ENCODE data around the gene DYNLRB2.
A peak's percentile ranks its signal among the peaks of the same experiment; 100 is the strongest.

The DYNLRB2 gene

GRCh38 chr16:80526418-80527061 is 14.3 kb upstream of the DYNLRB2 start:
- H3K27ac ChIP-seq (ENCODE audit: low read length): no peak overlapping the region
- H3K4me2 ChIP-seq (ENCODE audit: insufficient read depth, low read length): no peak overlapping the region
- ATAC-seq (ENCODE audit: insufficient read depth, low read depth) (peak; percentile 58; the same call in 1 of the 3 replicates), DNase-seq (peak; percentile 32)
- H3K36me3 ChIP-seq (ENCODE audit: insufficient read depth, low read length): no peaks in the 10 kb centered on the region
- no peaks in the 10 kb centered on the region for H3K27me3 ChIP-seq (ENCODE audit: insufficient read depth, low read length, poor library complexity)
- no peaks in the 10 kb centered on the region for H4K20me1 ChIP-seq (ENCODE audit: insufficient read depth, low read length)
- no peak overlapping the region for H3K9ac ChIP-seq (ENCODE audit: low read depth, low read length)
- no peaks in the 10 kb centered on the region for H3K4me1 ChIP-seq (ENCODE audit: insufficient read depth, low read length)
- H2AFZ ChIP-seq (ENCODE audit: low read depth, low read length): no peak overlapping the region
- no peaks in the 10 kb centered on the region for H3K9me3 ChIP-seq (ENCODE audit: insufficient read depth, low read length, severe bottlenecking)
- TF ChIP-seq, protein P1, sequence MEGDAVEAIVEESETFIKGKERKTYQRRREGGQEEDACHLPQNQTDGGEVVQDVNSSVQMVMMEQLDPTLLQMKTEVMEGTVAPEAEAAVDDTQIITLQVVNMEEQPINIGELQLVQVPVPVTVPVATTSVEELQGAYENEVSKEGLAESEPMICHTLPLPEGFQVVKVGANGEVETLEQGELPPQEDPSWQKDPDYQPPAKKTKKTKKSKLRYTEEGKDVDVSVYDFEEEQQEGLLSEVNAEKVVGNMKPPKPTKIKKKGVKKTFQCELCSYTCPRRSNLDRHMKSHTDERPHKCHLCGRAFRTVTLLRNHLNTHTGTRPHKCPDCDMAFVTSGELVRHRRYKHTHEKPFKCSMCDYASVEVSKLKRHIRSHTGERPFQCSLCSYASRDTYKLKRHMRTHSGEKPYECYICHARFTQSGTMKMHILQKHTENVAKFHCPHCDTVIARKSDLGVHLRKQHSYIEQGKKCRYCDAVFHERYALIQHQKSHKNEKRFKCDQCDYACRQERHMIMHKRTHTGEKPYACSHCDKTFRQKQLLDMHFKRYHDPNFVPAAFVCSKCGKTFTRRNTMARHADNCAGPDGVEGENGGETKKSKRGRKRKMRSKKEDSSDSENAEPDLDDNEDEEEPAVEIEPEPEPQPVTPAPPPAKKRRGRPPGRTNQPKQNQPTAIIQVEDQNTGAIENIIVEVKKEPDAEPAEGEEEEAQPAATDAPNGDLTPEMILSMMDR (IDR thresholded peaks at IDR 0.05; ENCODE audit: borderline replicate concordance, extremely low read depth, low read length, poor library complexity, severe bottlenecking): peak; percentile 80
- TF ChIP-seq EZH2 (IDR thresholded peaks at IDR 0.05; ENCODE audit: borderline replicate concordance, low read depth, low read length, severe bottlenecking): no peak
- H3K4me3 ChIP-seq (ENCODE audit: low read depth in 1 of 2, low read length in 2 of 2): no peak overlapping the region
- no peaks in the 10 kb centered on the region for H3K79me2 ChIP-seq (ENCODE audit: insufficient read depth, low read length)

- no peak overlapping the region for H3K9ac ChIP-seq (ENCODE audit: low read depth, low read length)
- H3K79me2 ChIP-seq (ENCODE audit: insufficient read depth, low read length): no peaks in the 10 kb centered on the region
- no peak overlapping the region for H3K4me2 ChIP-seq (ENCODE audit: insufficient read depth, low read length)
- H3K4me1 ChIP-seq (ENCODE audit: insufficient read depth, low read length): no peaks in the 10 kb centered on the region
- no peak overlapping the region for H3K27ac ChIP-seq (ENCODE audit: low read length)
- H3K36me3 ChIP-seq (ENCODE audit: insufficient read depth, low read length): no peaks in the 10 kb centered on the region
- H4K20me1 ChIP-seq (ENCODE audit: insufficient read depth, low read length): no peaks in the 10 kb centered on the region
- DNase-seq: peak; percentile 17
- no peaks in the 10 kb centered on the region for H3K9me3 ChIP-seq (ENCODE audit: insufficient read depth, low read length, severe bottlenecking)
- no peak overlapping the region for H3K4me3 ChIP-seq (ENCODE audit: low read depth in 1 of 2, low read length in 2 of 2)
- no peak for ATAC-seq (ENCODE audit: insufficient read depth, low read depth)
- H3K27me3 ChIP-seq (ENCODE audit: insufficient read depth, low read length, poor library complexity): no peaks in the 10 kb centered on the region
- TF ChIP-seq, protein P1 (IDR thresholded peaks at IDR 0.05; ENCODE audit: borderline replicate concordance, extremely low read depth, low read length, poor library complexity, severe bottlenecking): peak; percentile 63
- no peak for TF ChIP-seq EZH2 (IDR thresholded peaks at IDR 0.05; ENCODE audit: borderline replicate concordance, low read depth, low read length, severe bottlenecking)
- no peak overlapping the region for H2AFZ ChIP-seq (ENCODE audit: low read depth, low read length)
Observed at GRCh38 chr16:80527297-80527696, 13.5 kb upstream of the DYNLRB2 start.

DNA sequence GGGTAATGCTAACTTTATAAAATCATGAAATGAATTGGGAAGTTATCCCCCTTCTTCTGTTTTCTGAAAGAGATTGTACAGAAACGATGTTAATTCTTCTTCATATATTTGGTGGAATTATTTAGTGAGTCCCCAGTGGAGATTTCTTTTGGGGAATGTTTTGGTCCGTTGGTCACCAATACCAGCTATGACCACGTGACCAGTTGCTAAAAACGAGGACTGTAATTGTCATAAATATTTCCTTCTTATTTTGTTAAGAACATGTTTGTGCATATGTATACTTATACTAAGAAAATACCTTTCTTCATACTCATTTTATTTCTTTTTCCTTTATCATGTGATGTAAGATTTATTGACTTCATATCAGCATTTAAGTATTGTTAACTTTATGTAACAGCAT is 10.3 kb upstream of the DYNLRB2 start:
- Histone ChIP-seq H3K27ac (ENCODE audit: low read length) (no peak overlapping the region), H3K9me3 (ENCODE audit: insufficient read depth, low read length, severe bottlenecking) (no peaks in the 10 kb centered on the region)
- TF ChIP-seq, protein P1 (IDR thresholded peaks at IDR 0.05; ENCODE audit: borderline replicate concordance, extremely low read depth, low read length, poor library complexity, severe bottlenecking): no peak
- no peak for TF ChIP-seq EZH2 (IDR thresholded peaks at IDR 0.05; ENCODE audit: borderline replicate concordance, low read depth, low read length, severe bottlenecking)

More for the DNA sequence above, 10.3 kb upstream of the DYNLRB2 start:
- Histone ChIP-seq H3K79me2 (ENCODE audit: insufficient read depth, low read length) (no peaks in the 10 kb centered on the region), H3K4me2 (ENCODE audit: insufficient read depth, low read length) (no peak overlapping the region), H3K36me3 (ENCODE audit: insufficient read depth, low read length) (no peaks in the 10 kb centered on the region), H3K4me1 (ENCODE audit: insufficient read depth, low read length) (no peaks in the 10 kb centered on the region), H4K20me1 (ENCODE audit: insufficient read depth, low read length) (no peaks in the 10 kb centered on the region), H3K9ac (ENCODE audit: low read depth, low read length) (no peak overlapping the region), H3K27me3 (ENCODE audit: insufficient read depth, low read length, poor library complexity) (no peaks in the 10 kb centered on the region), H2AFZ (ENCODE audit: low read depth, low read length) (no peak overlapping the region), H3K4me3 (ENCODE audit: low read depth in 1 of 2, low read length in 2 of 2) (no peak overlapping the region)
- DNase-seq: no peak
- ATAC-seq (ENCODE audit: insufficient read depth, low read depth): no peak

Data from DND-41 (cell line).